ENCODE measurements around the gene ADGRV1. TPM values are rescaled to one million over a fixed set of nuclear protein-coding genes. Genes with fewer than 3 reads are reported as not detected.

ADGRV1 gene
- total and polyA plus RNA-seq, 2 donors (not counting 3 experiments of a cell fraction or from before 2014, with no cell fraction given) = 0.11 to 0.55 TPM

DNA sequence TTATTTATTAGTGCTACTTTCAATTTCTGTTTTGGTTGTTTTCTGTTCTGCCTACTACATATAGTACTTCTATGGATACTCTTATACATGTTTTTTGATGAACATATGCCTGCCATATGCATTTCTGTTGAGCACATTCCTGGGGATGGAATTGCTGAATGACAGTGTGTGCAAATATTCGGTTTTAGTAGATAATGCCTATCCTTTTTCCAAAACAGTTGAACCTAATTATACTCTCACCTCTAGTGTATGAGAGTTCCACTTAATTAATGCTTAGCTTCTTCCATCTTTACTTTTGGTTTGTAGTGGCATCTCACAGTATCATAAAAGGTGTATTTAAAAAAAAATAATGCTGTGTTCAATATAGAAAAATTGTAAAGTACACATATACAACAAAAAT lies 96.8 kb downstream of the ADGRV1 start:
- Histone ChIP-seq H3K27ac (ENCODE audit: insufficient read depth, low read depth, low read length) (no peak overlapping the region), H3K4me2 (ENCODE audit: insufficient read depth, low read length) (no peak overlapping the region), H3K9me3 (replicated peaks; ENCODE audit: control insufficient read depth, insufficient read depth, low read length) (no peaks in the 10 kb centered on the region), H3K4me3 (replicated peaks in 1 of 3; ENCODE audit: insufficient read depth in 1 of 3, low read depth in 1 of 3, low read length in 3 of 3) (no peak overlapping the region), H3K27me3 (ENCODE audit: control insufficient read depth in 2 of 2, insufficient read depth in 2 of 2, low read length in 2 of 2) (peaks cover 0 to 2% of the 10 kb centered on the region in 2 experiments), H2AFZ (ENCODE audit: low read depth, low read length) (no peak overlapping the region), H3K79me2 (ENCODE audit: control insufficient read depth, insufficient read depth, low read length) (no peaks in the 10 kb centered on the region), H3K36me3 (ENCODE audit: control insufficient read depth in 2 of 2, extremely low read depth in 1 of 2, insufficient read depth in 2 of 2, low read length in 2 of 2) (no peaks in the 10 kb centered on the region), H4K20me1 (replicated peaks; ENCODE audit: control insufficient read depth, extremely low read depth, insufficient read depth, low read length) (no peaks in the 10 kb centered on the region), H3K9ac (replicated peaks; ENCODE audit: extremely low read depth, insufficient read depth, low read length) (no peak overlapping the region), H3K4me1 (ENCODE audit: control insufficient read depth, extremely low read depth, insufficient read depth, low read length) (no peaks in the 10 kb centered on the region), H3K9me1 (replicated peaks; ENCODE audit: control insufficient read depth, extremely low read depth, insufficient read depth, low read length) (no peaks in the 10 kb centered on the region)
- FAIRE-seq = no peak
- no peak for DNase-seq (ENCODE audit: low read depth, low spot score)
- ChIA-PET CTCF (no interaction called here), POLR2A (no interaction called here)
- no TSS peak for BruUV-seq (replicated peaks)
- dilution Hi-C loops (cut with MboI; ENCODE audit: extremely low pct_ligation_motif_present, low sequenced_read_pairs) (no loop called here), intact Hi-C loops (cut with micrococcal nuclease) (no loop called here)
- TF ChIP-seq POLR2AphosphoS5 (IDR thresholded peaks at IDR 0.05; ENCODE audit: insufficient read depth, low read depth, low read length) (no peak), POLR2A (IDR thresholded peaks at IDR 0.05; ENCODE audit: low read depth, low read length) (no peak), FOS (IDR thresholded peaks at IDR 0.05; ENCODE audit: borderline replicate concordance, insufficient read depth, low read length) (no peak), GATA2 (IDR thresholded peaks at IDR 0.05; ENCODE audit: insufficient read depth, insufficient read length, low read depth, low read length) (no peak), EZH2 (IDR thresholded peaks at IDR 0.05; ENCODE audit: borderline replicate concordance, low read depth, low read length, severe bottlenecking) (no peak), JUN (IDR thresholded peaks at IDR 0.05; ENCODE audit: borderline replicate concordance, insufficient read depth, insufficient read length, low read depth) (no peak), MYC (IDR thresholded peaks at IDR 0.05; ENCODE audit: low read depth, low read length) (no peak)
- TF ChIP-seq, protein P1, sequence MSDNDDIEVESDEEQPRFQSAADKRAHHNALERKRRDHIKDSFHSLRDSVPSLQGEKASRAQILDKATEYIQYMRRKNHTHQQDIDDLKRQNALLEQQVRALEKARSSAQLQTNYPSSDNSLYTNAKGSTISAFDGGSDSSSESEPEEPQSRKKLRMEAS (IDR thresholded peaks at IDR 0.05; ENCODE audit: insufficient read depth, insufficient read length) = no peak
- TF ChIP-seq, protein P2, sequence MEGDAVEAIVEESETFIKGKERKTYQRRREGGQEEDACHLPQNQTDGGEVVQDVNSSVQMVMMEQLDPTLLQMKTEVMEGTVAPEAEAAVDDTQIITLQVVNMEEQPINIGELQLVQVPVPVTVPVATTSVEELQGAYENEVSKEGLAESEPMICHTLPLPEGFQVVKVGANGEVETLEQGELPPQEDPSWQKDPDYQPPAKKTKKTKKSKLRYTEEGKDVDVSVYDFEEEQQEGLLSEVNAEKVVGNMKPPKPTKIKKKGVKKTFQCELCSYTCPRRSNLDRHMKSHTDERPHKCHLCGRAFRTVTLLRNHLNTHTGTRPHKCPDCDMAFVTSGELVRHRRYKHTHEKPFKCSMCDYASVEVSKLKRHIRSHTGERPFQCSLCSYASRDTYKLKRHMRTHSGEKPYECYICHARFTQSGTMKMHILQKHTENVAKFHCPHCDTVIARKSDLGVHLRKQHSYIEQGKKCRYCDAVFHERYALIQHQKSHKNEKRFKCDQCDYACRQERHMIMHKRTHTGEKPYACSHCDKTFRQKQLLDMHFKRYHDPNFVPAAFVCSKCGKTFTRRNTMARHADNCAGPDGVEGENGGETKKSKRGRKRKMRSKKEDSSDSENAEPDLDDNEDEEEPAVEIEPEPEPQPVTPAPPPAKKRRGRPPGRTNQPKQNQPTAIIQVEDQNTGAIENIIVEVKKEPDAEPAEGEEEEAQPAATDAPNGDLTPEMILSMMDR (IDR thresholded peaks at IDR 0.05; ENCODE audit: extremely low read depth in 1 of 2, insufficient read depth in 1 of 2, low read depth in 1 of 2, low read length in 2 of 2) = no peak
